K562 (cell line): Measurements from ENCODE around the gene RGS7. TPM values are rescaled to one million over a fixed set of nuclear protein-coding genes. Genes with fewer than 3 reads are reported as not detected.

Experiments
- ATAC-seq: fragments of 200-7000 bp; cut with Tn5 transposase; 3 replicates; pipeline ENCODE4 v1.9.1; 2020; ENCODE audit warnings: moderate library complexity
- BruUV-seq: library from RNA; stranded (reverse); fragments of 400-500 nt; replicated peaks from 2 replicates; lab custom pipeline; 2021; lab: Mats Ljungman, UMichigan
- CTCF ChIA-PET: fragments of 300-600 bp; formaldehyde crosslinking; extraction: SDS; loops from one replicate; lab custom pipeline; 2021; ENCODE audit warnings: low intra/inter-chr PET ratio; lab: Yijun Ruan, JAX
- POLR2A ChIA-PET: fragments of 300-600, 350-650 bp; sonication (Branson Sonifier 250); formaldehyde crosslinking; extraction: SDS; loops from one replicate; lab custom pipeline; 2021; ENCODE audit warnings: antibody characterized with exemption, inconsistent platforms; lab: Yijun Ruan, JAX
- DNase-seq, 4 experiments: peaks; one replicate each; pipeline versions ENCODE4 v3.0.0 to v3.0.0-alpha.2; 2011 to 2018; ENCODE audit warnings: low spot score in 3 of 4, mixed read lengths in 3 of 4; ENCODE audit errors: extremely low read depth in 1 of 4
- FAIRE-seq: peaks from 2 replicates; lab custom pipeline; 2011; peaks lifted over from hg19 to GRCh38; lab: Jason Lieb, UNC
- H2AFZ ChIP-seq: 2 replicates; pipeline ENCODE4 v1.6.0; 2011; ENCODE audit warnings: low read depth, low read length, control low read depth, inconsistent platforms
- H3K27ac ChIP-seq: fragments of 200-600 bp; 3 replicates; pipeline ENCODE4 v1.8.0; 2011; ENCODE audit warnings: low read depth, mild to moderate bottlenecking, control low read depth, inconsistent platforms, low read length, moderate library complexity, mixed read lengths; ENCODE audit errors: extremely low read depth
- H3K27me3 ChIP-seq, 2 experiments: fragments of 300-600 bp in 1 of 2; 2 replicates in 1 of 2; 3 replicates in 1 of 2; pipeline versions ENCODE4 v1.6.0 to v1.8.0; 2011; ENCODE audit warnings: inconsistent platforms in 2 of 2, low read length in 2 of 2, mild to moderate bottlenecking in 1 of 2, mixed read lengths in 1 of 2, moderate library complexity in 1 of 2; ENCODE audit not compliant: control insufficient read depth in 2 of 2, insufficient read depth in 2 of 2
- H3K36me3 ChIP-seq: fragments of 300-600 bp; 3 replicates; pipeline ENCODE4 v1.8.0; 2011; ENCODE audit warnings: mild to moderate bottlenecking, low read length, inconsistent platforms; ENCODE audit not compliant: control insufficient read depth, insufficient read depth
- H3K4me1 ChIP-seq, 2 experiments: fragments of 200-600 bp in 1 of 2; replicated peaks in 1 of 2; 2 replicates in 1 of 2; 3 replicates in 1 of 2; pipeline versions ENCODE4 v1.5.1 to v1.8.0; 2011; ENCODE audit warnings: inconsistent platforms in 2 of 2, low read length in 2 of 2, mild to moderate bottlenecking in 1 of 2, mixed read lengths in 1 of 2, moderate library complexity in 1 of 2; ENCODE audit not compliant: control insufficient read depth in 2 of 2, insufficient read depth in 2 of 2
- H3K4me2 ChIP-seq: 2 replicates; pipeline ENCODE4 v1.6.1; 2011; ENCODE audit warnings: low read length, control low read depth, inconsistent platforms, mixed read lengths; ENCODE audit not compliant: insufficient read depth
- H3K4me3 ChIP-seq: fragments of 200-600 bp; sonication (generic), shearing (Covaris generic); 2 replicates; pipeline ENCODE4 v1.5.1; 2016; ENCODE audit warnings: control low read depth, inconsistent platforms
- H3K79me2 ChIP-seq: fragments of 200-600 bp; 3 replicates; pipeline ENCODE4 v1.8.0; 2011; ENCODE audit warnings: low read length, inconsistent platforms; ENCODE audit not compliant: control insufficient read depth, insufficient read depth
- H3K9ac ChIP-seq, 2 experiments: 2 replicates each; pipeline versions ENCODE4 v1.6.0 to v1.6.1; 2011; ENCODE audit warnings: low read depth in 2 of 2, low read length in 2 of 2, control low read depth in 1 of 2, inconsistent platforms in 1 of 2, mild to moderate bottlenecking in 1 of 2, mixed read lengths in 1 of 2; ENCODE audit not compliant: insufficient read depth in 1 of 2
- H3K9me1 ChIP-seq: one replicate; pipeline ENCODE4 v1.6.0; 2011; ENCODE audit warnings: inconsistent platforms, mild to moderate bottlenecking, low read length, moderate library complexity; ENCODE audit not compliant: control insufficient read depth, insufficient read depth
- H3K9me3 ChIP-seq: replicated peaks from 2 replicates; pipeline ENCODE4 v1.5.1; 2011; ENCODE audit warnings: low read depth, low read length, inconsistent platforms; ENCODE audit not compliant: control insufficient read depth, insufficient read depth
- H4K20me1 ChIP-seq: replicated peaks from 2 replicates; pipeline ENCODE4 v1.6.1; 2011; ENCODE audit warnings: low read length, inconsistent platforms, mixed read lengths; ENCODE audit not compliant: control insufficient read depth, insufficient read depth
- CBFA2T3 ChIP-seq: fragments of 450-650 bp; IDR thresholded peaks from 2 replicates; pipeline ENCODE4 v1.6.1; 2017
- FOXK2 ChIP-seq, 2 experiments: fragments of 450-650 bp; IDR thresholded peaks in 1 of 2; conservative IDR thresholded peaks in 1 of 2; 2 replicates each; pipeline ENCODE4 v1.6.1; 2016; ENCODE audit warnings: low read depth in 2 of 2, mild to moderate bottlenecking in 1 of 2
- KAT8 ChIP-seq: fragments of 450-650 bp; IDR thresholded peaks from 2 replicates; pipeline ENCODE4 v1.6.1; 2016; ENCODE audit warnings: low read depth, mild to moderate bottlenecking
- OTX1 ChIP-seq: fragments of 450-650 bp; formaldehyde crosslinking; IDR thresholded peaks from 2 replicates; pipeline ENCODE4 v1.4.0; 2022; ENCODE audit warnings: mild to moderate bottlenecking
- PTRF ChIP-seq: fragments of 450-650 bp; IDR thresholded peaks from 2 replicates; pipeline ENCODE4 v1.6.1; 2016; ENCODE audit warnings: mild to moderate bottlenecking, missing genetic modification characterization, missing compliant biosample characterization
- RUNX1 ChIP-seq: sonication (generic); IDR thresholded peaks from 2 replicates; pipeline ENCODE4 v1.6.1; 2016; ENCODE audit warnings: antibody characterized with exemption, low read depth
- WGBS: fragments of 100-300 bp; shearing (Covaris generic); methylation state at CpG from one replicate; pipeline ENCODE4 v1.1.6; 2016; ENCODE audit warnings: low coverage, mixed read lengths; ENCODE audit not compliant: insufficient coverage; ENCODE audit errors: missing lambda C conversion rate; 5-methylcytosine and 5-hydroxymethylcytosine counted together
- in situ Hi-C: fragments of 300-500 bp; cut with MboI; formaldehyde crosslinking; loops from 4 replicates; pipeline ENCODE4 v1.15.0; 2018; ENCODE audit warnings: inconsistent platforms, mixed read lengths
- intact Hi-C: fragments of 100-400 bp; cut with micrococcal nuclease; formaldehyde crosslinking; loops from 2 replicates; pipeline ENCODE4 v1.14.2; 2022
- polyA plus RNA-seq, 8 experiments: library from polyadenylated mRNA; depleted of rRNA in 4 of 8; stranded (reverse) in 5 of 8; unstranded in 3 of 8; fragments of >200 nt; fragmentation: Nextera tagmentation in 2 of 8; fragmentation: Illumina TruSeq in 1 of 8; extraction: Ambion mirVana in 2 of 8; extraction: Trizol in 1 of 8; gene quantifications; 2 replicates each; pipeline versions ENCODE4 v1.2.1 to v1.2.3, GENCODE V29; 2011 to 2014; ENCODE audit warnings: inconsistent platforms in 1 of 8, missing spikeins in 1 of 8
- total RNA-seq, 7 experiments: library from RNA; depleted of rRNA in 6 of 7; stranded (reverse); fragments of >200 nt in 6 of 7; fragmentation: Illumina TruSeq in 2 of 7; extraction: Trizol in 2 of 7; gene quantifications; 2 replicates each; pipeline versions ENCODE4 v1.2.1 to v1.2.3, GENCODE V29; 2011 to 2021; ENCODE audit warnings: low replicate concordance in 1 of 7
- TF ChIP-seq, protein P1 (sequence below): sonication (generic); formaldehyde crosslinking; IDR thresholded peaks from 2 replicates; pipeline ENCODE4 v1.8.0; 2022; ENCODE audit warnings: mild to moderate bottlenecking, low read depth, missing genetic modification reagents

Gene RGS7
- total and polyA plus RNA-seq, 9 of the 15 experiments (the other 6 are each of a cell fraction or from before 2014, with no cell fraction given) = not detected

DNA sequence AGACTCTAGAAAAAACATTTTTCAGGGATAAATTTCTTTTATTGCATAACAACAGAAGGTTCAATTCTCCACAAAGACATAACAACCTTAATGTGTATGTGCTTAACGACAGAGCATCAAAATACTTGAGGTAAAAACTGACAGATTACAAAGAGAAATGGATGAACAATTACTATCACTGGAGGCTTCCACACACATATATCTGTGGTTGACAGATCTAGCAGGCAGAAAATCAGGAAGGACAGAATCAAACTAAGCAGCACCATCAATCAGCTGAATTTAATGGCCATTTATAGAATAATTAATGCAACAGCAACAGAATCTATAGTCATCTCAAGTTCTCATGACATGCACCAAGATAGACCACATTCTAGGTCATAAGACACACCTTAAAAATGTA lies 439.0 kb downstream of the RGS7 start:
- TF ChIP-seq OTX1 (CRISPR knock-in tag) (no peak), CBFA2T3 (no peak), RUNX1 (no peak), KAT8 (no peak), FOXK2 (conservative IDR thresholded peaks at IDR 0.05 in 1 of 2, IDR thresholded peaks at IDR 0.05 in 1 of 2; ENCODE audit: low read depth in 2 of 2) (no peak), PTRF (no peak)
- TF ChIP-seq, protein P1, sequence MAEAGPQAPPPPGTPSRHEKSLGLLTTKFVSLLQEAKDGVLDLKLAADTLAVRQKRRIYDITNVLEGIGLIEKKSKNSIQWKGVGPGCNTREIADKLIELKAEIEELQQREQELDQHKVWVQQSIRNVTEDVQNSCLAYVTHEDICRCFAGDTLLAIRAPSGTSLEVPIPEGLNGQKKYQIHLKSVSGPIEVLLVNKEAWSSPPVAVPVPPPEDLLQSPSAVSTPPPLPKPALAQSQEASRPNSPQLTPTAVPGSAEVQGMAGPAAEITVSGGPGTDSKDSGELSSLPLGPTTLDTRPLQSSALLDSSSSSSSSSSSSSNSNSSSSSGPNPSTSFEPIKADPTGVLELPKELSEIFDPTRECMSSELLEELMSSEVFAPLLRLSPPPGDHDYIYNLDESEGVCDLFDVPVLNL (CRISPR knock-in tag) = no peak
- ATAC-seq (no peak), DNase-seq (no peak), FAIRE-seq (no peak)
- H3K4me3 ChIP-seq = no peak overlapping the region
- intact Hi-C loops = no loop called here
- no peaks in the 10 kb centered on the region for H3K27me3 ChIP-seq
- ChIA-PET CTCF (no interaction called here), POLR2A (no interaction called here)
- no TSS peak for BruUV-seq
- H3K4me2 ChIP-seq = no peak overlapping the region
- in situ Hi-C loops = no loop called here
- H2AFZ ChIP-seq = no peak overlapping the region
- no peaks in the 10 kb centered on the region for H4K20me1 ChIP-seq
- WGBS = 0% methylated on average over 1 of the region's 1 CpG
- H3K9me3 ChIP-seq = no peaks in the 10 kb centered on the region
- no peaks in the 10 kb centered on the region for H3K4me1 ChIP-seq
- no peaks in the 10 kb centered on the region for H3K36me3 ChIP-seq
- no peaks in the 10 kb centered on the region for H3K79me2 ChIP-seq
- no peak overlapping the region for H3K27ac ChIP-seq
- no peaks in the 10 kb centered on the region for H3K9me1 ChIP-seq
- no peak overlapping the region for H3K9ac ChIP-seq
